Measurements from ENCODE around the gene COA8. TPM values are rescaled to one million over a fixed set of nuclear protein-coding genes. Genes with fewer than 3 reads are reported as not detected.
A peak's percentile ranks its signal among the peaks of the same experiment; 100 is the strongest.

The COA8 gene
- total and polyA plus RNA-seq, 9 of the 15 experiments (the other 6 are each of a cell fraction or from before 2014, with no cell fraction given) = 5.0 to 35.3 (median 25.7) TPM

DNA sequence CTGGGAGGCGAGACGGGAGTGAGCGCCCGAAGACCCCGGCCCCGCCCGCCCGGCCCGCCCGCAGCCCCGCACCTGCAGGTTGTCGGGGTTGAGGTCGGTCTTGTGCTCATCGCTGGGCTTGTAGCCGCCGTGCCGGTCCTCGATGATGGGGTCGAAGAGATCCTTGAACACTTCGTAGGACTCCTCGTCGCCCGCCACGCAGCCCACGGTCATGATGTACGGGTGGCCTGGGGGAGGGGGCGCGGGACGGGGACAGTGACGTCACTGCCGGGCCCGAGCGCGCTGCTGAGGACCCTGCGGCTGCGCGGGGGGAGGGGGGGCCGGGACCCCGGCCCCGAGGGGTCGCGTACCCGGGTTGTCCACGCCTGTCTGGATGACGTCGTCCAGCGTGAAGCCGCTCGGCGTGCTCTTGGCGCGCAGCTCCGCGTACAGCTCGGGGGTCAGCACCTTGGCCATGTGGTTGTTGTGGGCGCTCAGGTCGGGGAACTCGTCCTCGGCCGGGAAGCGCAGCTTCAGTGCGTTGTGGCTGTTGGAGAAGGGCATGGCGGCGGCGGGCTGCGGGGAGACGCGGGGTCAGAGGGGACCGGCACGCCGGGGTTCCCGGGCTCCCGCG, 40.7 kb upstream of the COA8 start (continued):
- TF ChIP-seq MGA (IDR thresholded peaks at IDR 0.05) (peak; percentile 33; the same call in 1 of the 2 replicates), RBFOX2 (IDR thresholded peaks at IDR 0.05; ENCODE audit: low read depth, low read length) (peak; percentile 75), NR2C1 (IDR thresholded peaks at IDR 0.05) (no peak), NR2C1 (tag; IDR thresholded peaks at IDR 0.05) (no peak), ZKSCAN1 (IDR thresholded peaks at IDR 0.05; ENCODE audit: low read depth, low read length) (no peak), SMAD3 (CRISPR knock-in tag; conservative IDR thresholded peaks at IDR 0.05) (no peak), MYC (IDR thresholded peaks at IDR 0.05; ENCODE audit: low read depth, low read length) (peak; percentile 54; the same call in 1 of the 2 replicates), MYC (CRISPR knock-in tag; IDR thresholded peaks at IDR 0.05; ENCODE audit: borderline replicate concordance, low read depth) (no peak), FUS (optimal IDR thresholded peaks at IDR 0.05; ENCODE audit: low read depth, low read length) (peak; percentile 14), FOXP1 (CRISPR knock-in tag; IDR thresholded peaks at IDR 0.05) (peak; percentile 38; the same call in 1 of the 2 replicates), RBM25 (IDR thresholded peaks at IDR 0.05; ENCODE audit: low read depth, low read length, severe bottlenecking) (no peak), ZBTB7A (IDR thresholded peaks at IDR 0.05; ENCODE audit: borderline replicate concordance, control insufficient read depth, low read depth, low read length) (peak; percentile 84; the same call in 1 of the 2 replicates), FIP1L1 (IDR thresholded peaks at IDR 0.05; ENCODE audit: low read depth, low read length, poor library complexity, severe bottlenecking) (peak; percentile 22), L3MBTL2 (IDR thresholded peaks at IDR 0.05) (peak; percentile 30; the same call in 1 of the 2 replicates), NRF1 (conservative IDR thresholded peaks at IDR 0.05 in 1 of 2, IDR thresholded peaks at IDR 0.05 in 1 of 2) (peak; percentile 60 to 72), ATF3 (IDR thresholded peaks at IDR 0.05) (peak; percentile 52; the same call in 1 of the 2 replicates), ATF3 (CRISPR knock-in tag; conservative IDR thresholded peaks at IDR 0.05) (no peak)
